LoVo (cell line): ENCODE measurements around the gene ALPK3.

Source experiments
- DNase-seq: peaks from one replicate; pipeline ENCODE4 v3.0.0-alpha.2; 2016; ENCODE audit warnings: low spot score

ALPK3 gene

GRCh38 chr15:84892786-84893307 is 75.7 kb downstream of the ALPK3 start:
- no peak for DNase-seq

DNA sequence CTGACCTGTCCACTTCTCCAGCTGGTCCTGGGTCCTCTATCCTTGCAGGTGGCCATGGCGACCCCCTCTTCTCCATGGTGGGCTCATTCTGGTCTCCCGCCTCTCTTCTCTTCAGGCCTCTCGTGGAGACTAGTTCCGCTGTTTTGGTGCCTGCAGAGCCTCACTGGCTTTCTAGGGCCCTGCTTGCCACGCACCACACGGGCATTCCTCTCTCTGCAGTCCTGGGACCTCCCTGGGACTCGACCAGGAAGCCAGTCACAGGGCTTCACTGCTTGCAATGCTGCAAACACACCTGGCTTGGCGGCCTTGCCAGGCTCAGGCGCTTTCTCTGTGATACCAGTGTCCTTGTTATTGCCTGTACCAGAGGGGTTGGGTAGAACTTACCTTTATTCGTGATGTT is 76.5 kb downstream of the ALPK3 start:
- DNase-seq, result no peak

GRCh38 chr15:84894736-84895425 is 77.7 kb downstream of the ALPK3 start:
- no peak for DNase-seq

GRCh38 chr15:84898761-84899160 is 81.6 kb downstream of the ALPK3 start:
- no peak for DNase-seq

DNA sequence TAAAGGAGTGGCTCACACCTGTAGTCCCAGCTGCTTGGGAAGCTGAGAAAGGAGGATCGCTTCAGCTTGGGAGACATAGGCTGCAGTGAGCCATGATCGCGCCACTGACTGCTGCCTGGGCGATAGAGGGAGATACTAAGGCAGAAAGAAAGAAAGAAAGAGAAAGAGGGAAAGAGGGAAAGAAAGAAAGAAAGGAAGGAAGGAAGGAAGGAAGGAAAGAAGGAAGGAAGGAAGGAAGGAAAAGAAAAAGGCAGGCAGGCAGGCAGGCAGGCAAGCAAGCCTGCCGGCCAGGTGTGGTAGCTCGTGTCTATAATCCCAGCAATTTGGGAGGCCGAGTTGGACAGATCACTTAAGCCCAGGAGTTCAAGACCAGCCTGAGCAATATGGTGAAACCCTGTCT is 82.6 kb downstream of the ALPK3 start:
- DNase-seq, result no peak

- DNase-seq, result no peak
Measured at GRCh38 chr15:84901540-84901939, 84.4 kb downstream of the ALPK3 start.

DNA sequence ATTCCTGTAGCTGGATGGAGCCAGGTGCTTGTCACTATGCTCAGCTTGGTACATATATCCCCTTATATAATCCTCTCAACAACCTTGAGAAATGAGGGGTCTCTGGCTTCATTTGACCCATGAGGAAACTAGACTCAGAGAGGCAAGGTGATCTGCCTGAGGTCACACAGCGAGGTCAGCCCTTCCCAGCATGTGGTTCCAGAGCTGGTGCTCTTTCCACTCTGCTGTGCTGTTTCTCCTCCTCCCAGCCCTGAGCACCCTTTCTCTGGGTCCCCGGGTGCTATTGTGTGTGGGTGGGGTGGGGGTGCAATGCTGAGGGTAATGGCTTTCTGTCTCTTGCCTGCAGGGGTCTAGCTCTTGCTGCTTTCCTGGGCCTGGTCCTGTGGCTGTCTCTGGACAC is 86.6 kb downstream of the ALPK3 start:
- no peak for DNase-seq

DNA sequence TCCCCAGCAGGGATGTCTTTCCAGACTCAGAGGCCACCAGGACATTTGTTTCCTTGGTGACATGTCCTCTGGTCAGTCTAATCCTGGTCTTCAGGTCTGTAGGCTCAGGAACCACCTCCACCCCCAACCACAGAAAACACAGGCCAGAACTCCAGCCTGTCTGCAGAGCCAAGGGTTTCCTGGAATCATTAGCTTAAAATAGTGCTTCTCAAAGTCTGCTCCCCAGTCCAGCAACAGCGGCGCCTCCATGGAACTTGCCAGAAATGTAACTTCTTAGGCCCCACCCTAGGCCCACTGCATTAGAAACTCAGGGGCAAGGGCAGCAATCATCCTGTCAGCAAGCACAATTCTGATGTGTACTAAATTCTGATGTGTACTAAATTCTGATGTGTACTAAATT is 87.3 kb downstream of the ALPK3 start:
- DNase-seq, result no peak

- DNase-seq, result no peak
Measured at GRCh38 chr15:84905016-84905916, 88.1 kb downstream of the ALPK3 start.

DNA sequence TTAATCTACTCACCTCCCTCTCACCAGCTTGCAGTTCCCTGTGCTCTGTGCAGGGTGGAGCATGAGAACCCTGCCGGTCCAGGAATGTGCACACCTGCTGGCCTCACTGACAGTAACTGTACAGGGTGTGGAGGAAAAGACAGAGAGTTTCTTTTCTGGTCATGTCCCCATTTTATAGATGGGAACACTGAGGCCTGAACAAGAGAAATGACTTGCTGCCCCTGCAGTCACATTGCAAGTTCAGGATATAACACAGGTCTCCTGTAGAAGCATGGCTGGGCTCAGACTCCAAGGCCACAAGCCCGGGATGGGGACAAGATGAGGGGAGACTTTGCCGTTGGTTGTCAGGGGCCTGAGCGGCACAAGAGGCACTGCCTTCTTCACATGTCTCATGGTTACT is 90.6 kb downstream of the ALPK3 start:
- no peak for DNase-seq

DNA sequence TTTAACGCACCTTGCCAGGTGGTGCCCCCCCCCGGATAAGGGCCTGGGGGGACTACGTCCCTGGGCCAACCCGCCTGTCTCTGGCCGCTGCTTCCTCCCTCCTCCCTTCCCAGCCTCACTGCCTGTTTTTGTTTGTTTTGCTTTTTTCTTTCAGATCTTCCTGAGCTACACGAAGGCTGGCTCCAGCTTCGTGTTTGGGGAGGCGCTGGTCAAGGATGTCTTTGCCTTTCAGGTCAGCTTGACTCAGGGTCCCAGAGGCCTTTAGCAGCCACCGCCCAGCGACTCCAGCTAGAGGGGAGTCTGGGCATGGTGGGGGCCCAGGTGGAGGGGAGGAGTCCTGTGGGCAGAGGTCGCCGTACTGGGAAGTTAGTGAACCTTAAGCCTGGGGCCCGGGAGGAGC is 91.4 kb downstream of the ALPK3 start:
- DNase-seq, result no peak

GRCh38 chr15:84909029-84909428 is 91.9 kb downstream of the ALPK3 start:
- DNase-seq, result no peak

GRCh38 chr15:84909782-84910181 is 92.6 kb downstream of the ALPK3 start:
- no peak for DNase-seq

- DNase-seq, result no peak
Measured at GRCh38 chr15:84910928-84911623, 93.9 kb downstream of the ALPK3 start.

DNA sequence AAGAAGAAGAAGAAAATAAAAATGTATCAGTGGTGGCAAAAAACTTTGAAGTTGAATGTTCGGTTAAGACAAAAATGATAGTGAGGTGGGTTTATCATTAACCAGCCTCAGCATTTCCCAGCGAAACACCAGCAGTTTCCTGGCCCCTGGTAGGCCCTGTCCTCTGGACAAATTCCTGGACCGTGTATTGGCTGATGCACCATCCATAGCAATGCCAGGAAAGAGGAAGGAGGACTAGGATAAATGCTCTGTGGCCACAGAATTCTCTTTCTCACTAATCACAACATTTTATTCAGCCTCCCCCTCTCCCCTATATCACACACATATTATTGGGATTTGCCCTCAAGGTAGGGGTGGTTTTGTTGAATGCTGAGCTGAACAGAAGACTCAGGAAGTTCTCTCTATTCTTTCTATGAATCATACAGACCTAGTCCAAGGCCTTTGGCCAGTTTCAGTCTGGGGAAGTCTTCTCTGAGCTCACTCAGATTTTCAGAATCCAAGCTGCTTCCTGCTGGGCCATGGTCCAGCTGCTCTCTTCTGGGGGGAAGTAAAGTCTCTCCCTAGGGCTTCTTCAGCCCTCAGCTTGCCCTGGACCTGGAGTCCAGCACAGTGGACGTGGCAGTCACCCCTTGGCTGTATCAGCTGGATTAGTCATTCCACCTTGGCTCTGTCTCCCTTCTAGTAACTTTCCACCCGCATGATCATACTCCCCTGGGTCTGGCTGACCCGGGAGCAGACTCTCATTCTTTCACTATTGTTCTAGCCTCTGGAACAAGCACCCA is 94.9 kb downstream of the ALPK3 start:
- DNase-seq, result peak; percentile 70

- DNase-seq, result no peak
Measured at GRCh38 chr15:84913360-84913723, 96.2 kb downstream of the ALPK3 start.

DNA sequence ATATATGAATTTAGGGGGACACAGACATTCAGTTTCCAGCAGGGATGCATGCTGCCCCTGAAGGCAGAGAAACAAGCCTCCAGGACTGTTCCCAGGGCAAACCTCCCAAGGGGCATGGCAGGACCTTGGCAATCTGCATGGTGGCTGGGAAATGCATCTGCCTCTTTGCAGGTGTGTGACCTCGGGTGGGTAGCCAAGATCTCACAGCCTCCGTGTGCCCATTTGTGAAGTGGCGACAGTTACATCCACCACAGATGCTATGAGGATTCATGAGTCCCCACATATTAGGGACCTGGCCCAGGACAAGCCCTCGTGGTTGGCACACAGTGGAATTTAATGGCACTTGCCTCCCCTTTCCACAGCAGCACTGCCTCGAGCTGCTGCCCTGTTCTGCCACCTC is 97.2 kb downstream of the ALPK3 start:
- DNase-seq, result no peak

DNA sequence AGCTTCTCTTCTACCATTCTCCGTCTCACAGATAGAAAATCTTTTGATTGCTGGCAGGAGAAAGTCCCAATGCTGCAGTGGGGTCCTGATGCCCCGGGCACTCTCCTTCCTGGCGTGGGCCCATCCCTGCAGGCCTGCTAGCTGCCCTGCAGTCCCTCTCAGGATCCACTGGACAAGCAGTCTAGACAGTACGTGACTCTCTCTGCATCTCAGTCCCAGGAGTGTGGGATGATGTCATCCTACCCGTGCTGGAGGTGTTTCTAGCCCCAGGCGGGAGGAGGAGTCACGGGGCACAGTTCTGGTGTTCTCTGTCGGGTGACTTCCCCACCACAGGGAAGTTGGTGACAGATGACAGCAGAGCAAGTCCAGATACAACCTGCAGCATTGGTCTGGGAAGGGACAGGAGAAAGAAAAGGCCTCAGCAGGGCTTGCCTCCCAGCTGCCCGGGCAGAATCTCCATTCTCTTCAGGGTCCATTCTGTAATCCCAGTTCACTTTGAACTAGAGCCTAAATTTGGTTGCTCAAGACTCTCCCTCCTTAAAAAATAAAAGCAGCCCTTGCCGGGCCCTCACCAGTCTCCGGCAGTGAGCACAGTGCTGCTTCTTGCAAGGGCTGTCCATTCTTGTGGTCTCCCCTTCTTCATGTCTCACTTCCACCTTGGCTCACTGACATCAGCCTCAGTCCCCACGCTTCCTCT is 97.9 kb downstream of the ALPK3 start:
- peak; percentile 40 for DNase-seq

DNA sequence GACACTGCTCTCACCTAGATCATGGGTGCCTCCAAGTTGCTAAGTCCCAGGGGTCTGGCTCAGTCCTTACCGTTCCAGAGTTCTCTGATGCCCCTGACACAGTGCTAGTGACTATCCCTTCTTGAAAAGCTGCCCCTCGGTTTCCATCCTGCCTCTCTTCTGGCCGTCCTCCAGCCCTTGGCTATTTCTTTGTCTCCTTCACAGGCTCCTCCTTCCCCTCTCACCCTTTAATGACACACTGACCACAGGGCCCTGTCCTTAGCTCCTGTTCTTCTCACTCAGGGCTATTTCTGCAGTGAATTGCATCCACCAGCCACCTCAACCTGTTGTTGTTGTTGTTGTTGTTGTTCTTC is 98.4 kb downstream of the ALPK3 start:
- DNase-seq, result no peak

GRCh38 chr15:84917452-84917851 is 100.3 kb downstream of the ALPK3 start:
- no peak for DNase-seq

DNA sequence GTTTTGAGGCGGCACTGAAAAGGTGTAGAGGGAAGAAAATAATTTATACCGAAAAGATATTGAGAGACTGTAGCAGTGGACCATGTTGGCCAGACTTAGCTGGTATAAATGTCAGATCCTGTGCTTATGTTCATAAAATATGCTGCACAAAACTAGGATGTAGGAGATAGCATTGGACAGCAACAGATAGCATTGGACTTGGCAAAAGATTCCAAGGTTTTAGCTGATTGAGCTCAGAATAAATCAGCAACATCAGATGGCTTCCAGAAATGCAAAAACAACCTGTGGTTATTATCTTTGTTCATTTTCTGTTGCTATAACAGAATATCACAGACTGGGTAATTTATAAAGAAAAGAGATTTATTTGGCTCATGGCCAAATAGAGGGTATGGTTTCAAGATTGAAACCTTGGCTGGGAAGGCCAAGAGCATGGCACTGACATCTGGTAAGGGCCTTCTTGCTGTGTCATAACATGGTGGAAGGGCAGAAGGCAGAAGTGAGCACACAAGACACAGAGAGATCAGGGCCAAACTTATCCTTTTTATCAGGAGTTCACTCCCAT is 102.0 kb downstream of the ALPK3 start:
- DNase-seq, result no peak
